Urinary bladder (tissue), 4 donors: ENCODE results near the gene CYFIP1. TPM values are rescaled to one million over a fixed set of nuclear protein-coding genes. Genes with fewer than 3 reads are reported as not detected.

ENCODE experiments used
- DNase-seq: peaks from one replicate; pipeline ENCODE4 v3.0.0-alpha.2; 2015; ENCODE audit errors: extremely low spot score
- H3K27ac ChIP-seq: one replicate; pipeline ENCODE4 v1.5.1; 2013; ENCODE audit warnings: low read depth, mild to moderate bottlenecking, moderate library complexity
- H3K36me3 ChIP-seq: one replicate; pipeline ENCODE4 v1.6.1; 2013; ENCODE audit warnings: mild to moderate bottlenecking, moderate library complexity; ENCODE audit not compliant: insufficient read depth
- H3K4me1 ChIP-seq: one replicate; pipeline ENCODE4 v1.6.1; 2013; ENCODE audit warnings: mild to moderate bottlenecking, moderate library complexity; ENCODE audit not compliant: insufficient read depth
- H3K4me3 ChIP-seq: one replicate; pipeline ENCODE4 v1.5.1; 2013; ENCODE audit warnings: low read depth, low read length
- WGBS: extraction: QIAGEN DNeasy Blood & Tissue Kit; methylation state at CpG from one replicate; pipeline ENCODE4 v1.1.7; 2013; 5-methylcytosine and 5-hydroxymethylcytosine counted together
- polyA plus RNA-seq: library from polyadenylated mRNA; stranded (reverse); fragments of 200-250 nt; gene quantifications from one replicate; pipeline ENCODE4 v1.2.3, GENCODE V29; 2013
- total RNA-seq: library from RNA; depleted of rRNA; stranded (reverse); fragments of >200 nt; gene quantifications from one replicate; pipeline ENCODE4 v1.2.3, GENCODE V29; 2014
- donor health status: healthy with polysubstance abuse.
- donor health status: healthy.

CYFIP1 gene
- total and polyA plus RNA-seq, 2 donors = 49.6 to 85.0 TPM

GRCh38 chr15:22960556-22960955, 19.6 kb downstream of the CYFIP1 start:
- H3K27ac ChIP-seq = no peak overlapping the region
- WGBS = 91% methylated on average over 8 of the region's 8 CpGs
- DNase-seq = no peak

GRCh38 chr15:22960126-22960525, 20.0 kb downstream of the CYFIP1 start:
- H3K4me3 ChIP-seq = no peak overlapping the region
- H3K36me3 ChIP-seq = no peaks in the 10 kb centered on the region
- no peak for DNase-seq
- H3K27ac ChIP-seq = no peak overlapping the region
- 93% methylated on average over 11 of the region's 11 CpGs for WGBS
- peaks cover 3% of the 10 kb centered on the region for H3K4me1 ChIP-seq

More at GRCh38 chr15:22960556-22960955, 19.6 kb downstream of the CYFIP1 start:
- Histone ChIP-seq H3K4me1 (peaks cover 3% of the 10 kb centered on the region), H3K4me3 (no peak overlapping the region), H3K36me3 (no peaks in the 10 kb centered on the region)

- Histone ChIP-seq H3K27ac (no peak overlapping the region), H3K4me1 (peaks cover 3% of the 10 kb centered on the region), H3K4me3 (no peak overlapping the region), H3K36me3 (no peaks in the 10 kb centered on the region)
- DNase-seq = no peak
- WGBS = 93% methylated on average over 33 of the region's 33 CpGs
These were observed 20.7 kb downstream of the CYFIP1 start for GRCh38 chr15:22959321-22960101.

- H3K4me3 ChIP-seq = no peak overlapping the region
- no peak for DNase-seq
- H3K4me1 ChIP-seq = peaks cover 3% of the 10 kb centered on the region
- H3K27ac ChIP-seq = no peak overlapping the region
- no peaks in the 10 kb centered on the region for H3K36me3 ChIP-seq
- WGBS = 89% methylated on average over 16 of the region's 16 CpGs
These were observed 21.5 kb downstream of the CYFIP1 start for GRCh38 chr15:22958487-22959280.

- Histone ChIP-seq H3K4me1 (peaks cover 3% of the 10 kb centered on the region), H3K4me3 (no peak overlapping the region), H3K27ac (no peak overlapping the region), H3K36me3 (no peaks in the 10 kb centered on the region)
- 91% methylated on average over 14 of the region's 14 CpGs for WGBS
- DNase-seq = no peak
These were observed 23.2 kb downstream of the CYFIP1 start for GRCh38 chr15:22956978-22957260.

GRCh38 chr15:22956257-22956977, 23.8 kb downstream of the CYFIP1 start:
- Histone ChIP-seq H3K27ac (no peak overlapping the region), H3K36me3 (no peaks in the 10 kb centered on the region), H3K4me3 (no peak overlapping the region), H3K4me1 (peaks cover 2% of the 10 kb centered on the region)
- 53% methylated on average over 16 of the region's 16 CpGs for WGBS
- DNase-seq = no peak

- no peak for DNase-seq
- no peak overlapping the region for H3K4me3 ChIP-seq
- no peaks in the 10 kb centered on the region for H3K36me3 ChIP-seq
- whole genome bisulfite sequencing = 93% methylated on average over 6 of the region's 6 CpGs
- no peaks in the 10 kb centered on the region for H3K4me1 ChIP-seq
- no peak overlapping the region for H3K27ac ChIP-seq
These were observed 24.5 kb downstream of the CYFIP1 start for GRCh38 chr15:22955544-22956119.

GRCh38 chr15:22954798-22955543, 25.2 kb downstream of the CYFIP1 start:
- Histone ChIP-seq H3K27ac (no peak overlapping the region), H3K4me3 (no peak overlapping the region), H3K36me3 (no peaks in the 10 kb centered on the region), H3K4me1 (no peaks in the 10 kb centered on the region)
- 90% methylated on average over 14 of the region's 14 CpGs for WGBS
- no peak for DNase-seq

- no peak overlapping the region for H3K4me3 ChIP-seq
- WGBS = 94% methylated on average over 12 of the region's 12 CpGs
- DNase-seq = no peak
- no peaks in the 10 kb centered on the region for H3K4me1 ChIP-seq
- no peaks in the 10 kb centered on the region for H3K36me3 ChIP-seq
- no peak overlapping the region for H3K27ac ChIP-seq
These were observed 25.8 kb downstream of the CYFIP1 start for GRCh38 chr15:22954326-22954725.

GRCh38 chr15:22952796-22953579, 27.2 kb downstream of the CYFIP1 start:
- Histone ChIP-seq H3K4me1 (no peaks in the 10 kb centered on the region), H3K36me3 (no peaks in the 10 kb centered on the region), H3K27ac (no peak overlapping the region), H3K4me3 (no peak overlapping the region)
- WGBS = 43% methylated on average over 21 of the region's 21 CpGs
- DNase-seq = no peak

- no peaks in the 10 kb centered on the region for H3K4me1 ChIP-seq
- no peak overlapping the region for H3K4me3 ChIP-seq
- no peaks in the 10 kb centered on the region for H3K36me3 ChIP-seq
- 72% methylated on average over 39 of the region's 39 CpGs for WGBS
- no peak for DNase-seq
- H3K27ac ChIP-seq = no peak overlapping the region
These were observed 28.5 kb downstream of the CYFIP1 start for GRCh38 chr15:22951381-22952280.

GRCh38 chr15:22951031-22951380, 29.2 kb downstream of the CYFIP1 start:
- H3K27ac ChIP-seq = no peak overlapping the region
- H3K4me3 ChIP-seq = no peak overlapping the region
- H3K4me1 ChIP-seq = no peaks in the 10 kb centered on the region
- 95% methylated on average over 16 of the region's 16 CpGs for WGBS
- DNase-seq = no peak
- no peaks in the 10 kb centered on the region for H3K36me3 ChIP-seq
